Umbilical cord (tissue), 2 donors: ENCODE data around the gene UBE4B. TPM values are rescaled to one million over a fixed set of nuclear protein-coding genes. Genes with fewer than 3 reads are reported as not detected.
A peak's percentile ranks its signal among the peaks of the same experiment; 100 is the strongest.
"Not testable (repeated sequence)": the region's sequence is repeated elsewhere in the genome, so short reads cannot be mapped to it uniquely, and the experiment has no call there.

ENCODE experiments used
- DNase-seq: peaks from one replicate; pipeline ENCODE4 v3.0.0-alpha.2; 2015; ENCODE audit warnings: low spot score
- total RNA-seq: library from RNA; depleted of rRNA; stranded (reverse); fragments of >200 nt; gene quantifications from one replicate; pipeline ENCODE4 v1.2.3, GENCODE V29; 2014; ENCODE audit warnings: low replicate concordance; ENCODE audit not compliant: insufficient read depth

The UBE4B gene
- 36.4 TPM for total RNA-seq

- peak; percentile 99 for DNase-seq
Measured at GRCh38 chr1:10032590-10033358, at the start of gene UBE4B. UBE4B (plus strand) TSS chr1:10032958; CDS start chr1:10033671, 713 bp downstream.

GRCh38 chr1:9984253-9984652, 48.5 kb upstream of the UBE4B start:
- no peak for DNase-seq

GRCh38 chr1:9985001-9985400, 47.8 kb upstream of the UBE4B start:
- no peak for DNase-seq

GRCh38 chr1:9989773-9990172, 43.0 kb upstream of the UBE4B start:
- DNase-seq, result no peak

DNA sequence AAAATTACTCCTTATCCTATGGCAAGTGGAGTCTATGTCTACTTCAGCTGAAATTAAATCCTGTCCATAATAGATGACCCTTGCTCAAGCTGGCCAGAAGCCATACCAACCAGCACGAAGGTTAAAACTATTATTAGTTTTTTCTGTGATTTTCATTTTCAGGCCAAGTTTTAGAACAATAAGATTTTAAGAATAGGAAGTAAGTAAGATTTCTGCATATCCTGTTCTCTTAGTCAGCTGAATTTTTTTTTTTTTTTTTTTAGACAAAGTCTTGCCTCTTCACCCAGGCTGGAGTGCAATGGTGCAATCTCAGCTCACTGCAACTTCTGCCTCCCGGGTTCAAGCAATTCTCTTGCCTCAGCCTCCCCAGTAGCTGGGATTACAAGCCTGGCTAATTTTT, 41.8 kb upstream of the UBE4B start:
- DNase-seq, result peak; percentile 21

- no peak for DNase-seq
Measured at GRCh38 chr1:9992910-9993309, 39.8 kb upstream of the UBE4B start.

- peak; percentile 74 for DNase-seq
Measured at GRCh38 chr1:9993561-9994075, 39.1 kb upstream of the UBE4B start.

DNA sequence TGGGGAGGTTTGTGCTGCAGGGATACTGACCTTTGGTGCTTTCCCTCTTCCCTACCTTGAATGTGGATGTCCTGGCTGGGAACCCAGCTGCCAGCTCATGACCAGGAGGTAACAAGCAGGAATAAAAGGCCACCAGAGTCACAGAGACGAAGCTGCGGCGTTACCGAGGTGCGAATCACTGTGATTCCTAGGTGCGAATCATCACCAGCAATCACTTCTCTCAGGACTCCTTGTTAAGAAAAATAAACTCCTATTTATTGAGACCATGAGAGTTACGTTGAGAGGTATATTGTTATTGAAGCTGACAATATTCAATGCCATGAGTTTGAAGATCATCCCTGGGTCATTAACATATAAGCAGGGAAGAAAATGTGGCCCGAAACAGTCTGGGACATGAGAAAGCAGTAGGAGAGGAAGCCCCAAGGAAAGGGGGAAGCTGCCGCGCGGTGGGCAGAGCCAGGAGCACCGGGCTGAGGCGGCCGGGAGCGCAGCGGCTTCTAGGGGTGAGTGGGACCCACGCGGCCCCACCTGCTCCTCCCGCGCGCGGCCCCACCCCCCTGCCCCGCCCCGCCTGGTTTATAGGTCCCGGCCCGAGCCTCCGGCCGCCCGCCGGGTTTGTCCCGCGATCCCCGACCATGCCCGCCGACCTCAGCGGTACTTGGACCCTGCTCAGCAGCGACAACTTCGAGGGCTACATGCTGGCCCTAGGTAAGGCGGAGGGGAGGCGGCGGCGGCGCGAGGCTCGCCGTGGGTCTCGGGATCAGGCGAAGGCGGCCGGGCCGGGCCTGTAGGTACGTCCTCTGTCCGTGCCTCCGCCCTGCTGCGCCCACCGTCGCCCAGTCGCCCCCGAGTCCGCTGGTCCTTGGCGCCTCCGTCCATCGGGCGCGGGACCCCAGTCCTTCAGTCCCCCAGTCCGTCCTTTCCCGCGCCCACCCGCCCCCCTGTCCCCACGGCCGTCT, 35.9 kb upstream of the UBE4B start, which contains the start of gene RBP7:
Gene RBP7, plus strand, starts transcription at position 605 of the 959 bp plus-strand sequence. Its CDS starts 31 bp downstream, at position 636.
- DNase-seq, result no peak

- no peak for DNase-seq
Measured at GRCh38 chr1:10001016-10001665, 31.6 kb upstream of the UBE4B start.

GRCh38 chr1:10005248-10005647, 27.5 kb upstream of the UBE4B start:
- DNase-seq, result not testable (repeated sequence)

GRCh38 chr1:10007169-10007568, 25.6 kb upstream of the UBE4B start:
- no peak for DNase-seq

GRCh38 chr1:10014016-10014415, 18.7 kb upstream of the UBE4B start:
- DNase-seq, result no peak

DNA sequence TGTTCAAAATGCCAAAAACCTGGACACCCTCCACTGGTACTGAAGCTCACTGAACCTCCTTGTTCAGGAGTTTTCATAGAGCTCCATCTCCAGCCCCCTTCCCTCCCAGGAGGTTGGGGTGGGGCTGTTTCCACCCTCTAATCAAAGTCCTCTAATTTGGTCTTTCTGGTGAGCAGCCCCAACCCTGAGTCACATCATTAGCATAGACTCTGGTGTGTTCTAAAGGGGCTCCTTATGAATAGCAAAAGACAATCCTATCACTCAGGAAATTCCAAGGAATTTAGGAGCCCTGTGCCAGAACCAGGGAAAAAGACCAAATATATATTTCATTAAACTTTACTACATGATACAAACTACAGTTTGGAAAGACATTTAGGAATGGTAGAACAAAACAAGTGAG, 13.2 kb upstream of the UBE4B start:
- no peak for DNase-seq

GRCh38 chr1:10020086-10020485, 12.7 kb upstream of the UBE4B start:
- DNase-seq, result no peak

DNA sequence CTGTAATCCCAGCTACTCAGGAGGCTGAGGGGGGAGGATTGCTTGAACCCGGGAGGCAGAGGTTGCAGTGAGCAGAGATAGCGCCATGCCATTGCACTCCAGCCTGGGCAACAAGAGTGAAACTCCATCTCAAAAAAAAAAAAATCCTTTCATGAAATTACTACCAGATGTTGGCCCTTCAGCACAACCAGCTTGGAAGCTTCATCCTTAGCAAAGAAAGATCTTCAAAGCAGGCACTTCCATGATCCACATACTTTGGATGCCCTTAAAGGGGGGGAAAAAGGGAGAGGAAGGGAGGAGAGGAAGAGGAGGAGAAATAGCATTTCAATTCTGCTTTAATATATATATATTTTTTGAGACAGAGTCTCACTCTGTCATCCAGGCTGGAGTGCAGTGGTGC, 12.1 kb upstream of the UBE4B start:
- peak; percentile 67 for DNase-seq

- DNase-seq, result peak; percentile 46
Measured at GRCh38 chr1:10021992-10022391, 10.8 kb upstream of the UBE4B start.

DNA sequence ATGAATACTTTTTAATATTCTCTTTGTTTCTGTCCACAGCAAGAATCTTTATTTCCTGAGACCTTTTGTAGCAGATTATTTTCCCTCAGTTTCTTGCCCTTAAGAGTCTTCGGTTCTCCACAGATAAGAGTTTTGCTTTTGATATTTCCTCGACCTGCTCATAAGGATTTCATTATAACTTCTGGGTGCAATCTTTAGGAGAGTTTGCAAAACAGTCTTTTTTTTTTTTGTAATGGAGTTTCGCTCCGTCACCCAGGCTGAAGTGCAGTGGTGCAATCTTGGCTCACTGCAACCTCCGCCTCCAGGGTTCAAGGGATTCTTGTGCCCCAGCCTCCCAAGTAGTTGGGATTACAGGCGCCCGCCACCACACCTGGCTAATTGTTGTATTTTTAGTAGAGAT, 10.1 kb upstream of the UBE4B start:
- DNase-seq, result no peak

- DNase-seq, result no peak
Measured at GRCh38 chr1:10025354-10025753, 7.4 kb upstream of the UBE4B start.

GRCh38 chr1:10027027-10027426, 5.7 kb upstream of the UBE4B start:
- no peak for DNase-seq

GRCh38 chr1:10028956-10029500, 3.7 kb upstream of the UBE4B start:
- DNase-seq, result not testable (repeated sequence)

DNA sequence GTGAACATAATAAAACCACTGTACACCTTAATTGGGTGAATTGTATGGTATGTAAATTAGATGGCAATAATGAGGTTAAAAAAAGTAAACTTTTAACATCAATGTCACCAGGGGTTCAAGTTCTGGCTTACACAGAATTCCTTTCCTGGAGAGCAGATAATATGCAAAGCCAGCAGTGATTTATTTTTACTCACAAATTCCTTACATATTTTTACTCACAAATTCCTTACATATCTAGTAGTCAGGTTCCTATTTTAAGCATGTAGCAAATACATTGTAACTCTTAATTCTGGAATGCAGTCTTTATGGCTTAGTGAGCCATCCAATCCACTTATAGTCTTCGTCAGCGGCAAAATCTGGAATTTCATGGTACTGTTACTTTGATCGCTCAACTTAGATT, 1.3 kb upstream of the UBE4B start:
- DNase-seq, result peak; percentile 73
